ENCODE results near the gene C3orf22.

Gene C3orf22

DNA sequence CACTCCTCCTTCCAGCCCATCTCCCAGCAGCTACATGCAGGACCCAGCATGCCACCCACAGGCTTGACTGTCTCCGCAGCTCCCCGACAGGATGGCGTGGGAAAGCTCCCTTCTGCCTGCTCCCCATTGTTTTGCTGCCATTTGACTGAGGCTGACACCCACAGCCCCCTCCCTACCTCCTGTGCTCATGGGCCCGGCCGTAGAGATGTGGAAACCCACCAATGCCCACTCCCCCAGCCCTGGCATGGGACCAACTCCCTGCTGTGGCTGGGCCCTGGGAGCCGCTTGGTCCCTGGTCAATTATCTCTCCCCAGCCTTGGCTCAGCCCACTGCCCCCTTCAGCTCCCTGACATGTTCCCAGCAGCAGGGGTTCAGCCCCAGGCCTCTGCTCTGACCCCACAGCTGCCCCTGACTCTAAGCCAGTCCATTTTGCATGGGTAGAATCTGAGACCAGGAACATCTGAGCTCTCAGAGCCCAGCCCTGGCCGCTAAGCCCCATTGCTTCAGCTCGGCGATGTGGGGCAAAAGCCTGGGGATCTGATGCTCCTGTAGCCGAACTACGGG, 8.2 kb downstream of the C3orf22 start:
- Histone ChIP-seq H3K27me3 (ENCODE audit: control insufficient read depth in 1 of 2, insufficient read depth in 2 of 2, low read length in 2 of 2) (peaks cover 0 to 3% of the 10 kb centered on the region in 2 donors), H3K4me3 (ENCODE audit: low read depth in 1 of 2, low read length in 2 of 2) (no peak overlapping the region), H3K36me3 (ENCODE audit: control insufficient read depth in 1 of 2, insufficient read depth in 2 of 2, low read length in 2 of 2) (no peaks in the 10 kb centered on the region), H3K4me1 (ENCODE audit: control insufficient read depth in 1 of 2, insufficient read depth in 2 of 2, low read length in 2 of 2) (no peaks in the 10 kb centered on the region), H3K9me3 (ENCODE audit: control insufficient read depth in 1 of 2, low read length in 2 of 2) (no peaks in the 10 kb centered on the region), H3K9ac (ENCODE audit: low read depth in 1 of 2, low read length in 2 of 2) (no peak overlapping the region), H3K27ac (ENCODE audit: low read depth, low read length) (no peak overlapping the region)

DNA sequence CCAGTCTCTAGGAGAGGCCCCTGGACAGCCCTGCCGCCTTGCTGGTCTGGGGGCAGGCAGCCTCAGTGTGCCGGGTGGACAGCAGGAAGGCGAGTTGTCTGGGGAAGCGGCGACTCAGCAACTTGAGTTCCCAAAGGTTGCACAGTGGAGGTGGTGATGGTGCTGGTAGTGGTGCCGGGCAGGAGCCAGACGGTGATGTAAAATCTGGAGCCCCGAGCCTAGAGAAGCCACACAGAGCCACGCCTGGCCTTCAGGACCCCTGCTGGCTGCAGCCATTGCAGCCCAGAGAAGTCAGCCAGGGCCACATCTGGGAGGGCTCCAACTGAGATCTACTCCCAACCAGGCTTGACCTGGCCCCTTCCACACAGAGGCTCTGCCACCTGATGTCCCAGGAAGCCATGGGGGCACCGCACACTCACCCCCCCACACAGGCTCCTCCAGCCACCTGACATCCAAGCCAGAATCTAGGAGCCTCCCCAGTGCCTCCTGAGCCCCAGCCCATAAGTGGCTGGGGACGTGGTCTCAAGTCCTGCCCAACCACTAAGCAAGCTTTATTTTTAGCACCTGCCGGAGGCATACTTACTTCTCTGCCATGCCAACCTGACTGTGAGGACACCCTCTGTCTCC, 8.8 kb downstream of the C3orf22 start:
- no peaks in the 10 kb centered on the region for H3K36me3 ChIP-seq (ENCODE audit: control insufficient read depth in 1 of 2, insufficient read depth in 2 of 2, low read length in 2 of 2)
- H3K27me3 ChIP-seq (ENCODE audit: control insufficient read depth in 1 of 2, insufficient read depth in 2 of 2, low read length in 2 of 2): peaks cover 0 to 3% of the 10 kb centered on the region in 2 donors
- no peak overlapping the region for H3K9ac ChIP-seq (ENCODE audit: low read depth in 1 of 2, low read length in 2 of 2)
- H3K27ac ChIP-seq (ENCODE audit: low read depth, low read length): no peak overlapping the region
- H3K4me3 ChIP-seq (ENCODE audit: low read depth in 1 of 2, low read length in 2 of 2): no peak overlapping the region
- no peaks in the 10 kb centered on the region for H3K9me3 ChIP-seq (ENCODE audit: control insufficient read depth in 1 of 2, low read length in 2 of 2)
- no peaks in the 10 kb centered on the region for H3K4me1 ChIP-seq (ENCODE audit: control insufficient read depth in 1 of 2, insufficient read depth in 2 of 2, low read length in 2 of 2)

DNA sequence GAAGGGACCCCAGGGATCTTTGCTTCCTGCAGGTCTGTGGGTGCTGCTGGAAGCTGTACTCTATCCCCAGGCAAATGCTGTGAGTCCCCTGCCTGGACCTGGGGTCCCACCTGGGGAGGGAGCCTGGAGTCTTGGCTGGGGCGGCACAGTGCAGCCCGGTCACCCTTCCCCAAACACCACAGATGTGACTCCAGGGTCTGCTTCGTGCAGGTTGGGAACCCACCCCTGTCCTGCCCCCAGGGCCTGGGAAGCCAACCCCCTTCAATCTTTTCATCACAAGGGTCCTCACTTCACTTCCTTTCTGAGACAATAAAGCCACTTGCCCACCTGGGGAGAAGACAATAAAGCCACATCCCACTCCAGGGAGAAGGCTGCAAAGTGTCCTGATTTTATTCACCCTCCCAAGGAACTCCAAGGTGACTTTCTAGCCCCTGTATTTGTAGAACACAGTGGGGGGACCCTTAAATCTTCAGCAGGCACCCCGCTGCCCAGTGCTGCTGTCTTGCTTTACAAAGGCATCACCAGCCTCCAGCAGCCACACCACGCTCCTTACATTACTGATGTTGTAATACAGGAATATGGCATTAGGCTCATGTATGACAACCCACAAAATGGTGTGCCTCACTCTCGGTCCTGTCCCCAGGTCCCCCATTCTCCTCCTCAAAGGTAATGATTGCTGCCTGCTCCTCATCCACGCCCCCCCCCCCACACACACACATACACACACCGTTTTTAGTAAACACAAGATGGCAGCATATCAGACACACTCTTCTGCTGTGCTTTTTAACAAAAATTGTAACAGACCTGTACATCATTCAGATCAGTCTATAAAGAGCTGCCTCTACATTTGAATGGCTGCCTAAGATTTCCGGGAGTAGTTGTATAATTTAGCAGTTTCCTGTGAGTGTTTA, 9.9 kb downstream of the C3orf22 start:
- no peak overlapping the region for H3K27ac ChIP-seq (ENCODE audit: low read depth, low read length)
- H3K4me3 ChIP-seq (ENCODE audit: low read depth in 1 of 2, low read length in 2 of 2): no peak overlapping the region
- H3K4me1 ChIP-seq (ENCODE audit: control insufficient read depth in 1 of 2, insufficient read depth in 2 of 2, low read length in 2 of 2): no peaks in the 10 kb centered on the region
- H3K36me3 ChIP-seq (ENCODE audit: control insufficient read depth in 1 of 2, insufficient read depth in 2 of 2, low read length in 2 of 2): no peaks in the 10 kb centered on the region
- H3K27me3 ChIP-seq (ENCODE audit: control insufficient read depth in 1 of 2, insufficient read depth in 2 of 2, low read length in 2 of 2): peaks cover 0 to 3% of the 10 kb centered on the region in 2 donors
- no peaks in the 10 kb centered on the region for H3K9me3 ChIP-seq (ENCODE audit: control insufficient read depth in 1 of 2, low read length in 2 of 2)
- no peak overlapping the region for H3K9ac ChIP-seq (ENCODE audit: low read depth in 1 of 2, low read length in 2 of 2)

DNA sequence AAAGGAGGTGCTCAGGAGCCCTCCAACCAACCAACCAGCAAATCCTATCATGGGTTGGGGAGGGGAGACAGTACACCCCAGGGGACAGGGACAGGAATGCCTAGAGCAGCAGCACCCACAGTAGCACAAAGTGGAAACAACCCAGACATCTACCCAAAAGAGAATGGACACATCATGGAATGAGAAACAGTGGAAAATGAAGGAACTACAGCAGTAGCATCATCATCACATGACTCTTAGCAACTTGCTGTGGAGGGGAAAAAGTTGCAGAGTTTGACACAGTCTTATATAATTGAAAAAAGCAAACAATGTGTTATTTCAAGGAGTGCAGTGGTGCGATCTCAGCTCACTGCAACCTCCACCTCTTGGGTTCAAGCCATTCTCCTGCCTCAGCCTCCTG, 11.0 kb downstream of the C3orf22 start:
- no peaks in the 10 kb centered on the region for H3K4me1 ChIP-seq (ENCODE audit: control insufficient read depth in 1 of 2, insufficient read depth in 2 of 2, low read length in 2 of 2)
- no peak overlapping the region for H3K27ac ChIP-seq (ENCODE audit: low read depth, low read length)
- H3K36me3 ChIP-seq (ENCODE audit: control insufficient read depth in 1 of 2, insufficient read depth in 2 of 2, low read length in 2 of 2): no peaks in the 10 kb centered on the region
- H3K27me3 ChIP-seq (ENCODE audit: control insufficient read depth in 1 of 2, insufficient read depth in 2 of 2, low read length in 2 of 2): peaks cover 0 to 3% of the 10 kb centered on the region in 2 donors
- H3K9ac ChIP-seq (ENCODE audit: low read depth in 1 of 2, low read length in 2 of 2): no peak overlapping the region
- no peak overlapping the region for H3K4me3 ChIP-seq (ENCODE audit: low read depth in 1 of 2, low read length in 2 of 2)
- no peaks in the 10 kb centered on the region for H3K9me3 ChIP-seq (ENCODE audit: control insufficient read depth in 1 of 2, low read length in 2 of 2)

DNA sequence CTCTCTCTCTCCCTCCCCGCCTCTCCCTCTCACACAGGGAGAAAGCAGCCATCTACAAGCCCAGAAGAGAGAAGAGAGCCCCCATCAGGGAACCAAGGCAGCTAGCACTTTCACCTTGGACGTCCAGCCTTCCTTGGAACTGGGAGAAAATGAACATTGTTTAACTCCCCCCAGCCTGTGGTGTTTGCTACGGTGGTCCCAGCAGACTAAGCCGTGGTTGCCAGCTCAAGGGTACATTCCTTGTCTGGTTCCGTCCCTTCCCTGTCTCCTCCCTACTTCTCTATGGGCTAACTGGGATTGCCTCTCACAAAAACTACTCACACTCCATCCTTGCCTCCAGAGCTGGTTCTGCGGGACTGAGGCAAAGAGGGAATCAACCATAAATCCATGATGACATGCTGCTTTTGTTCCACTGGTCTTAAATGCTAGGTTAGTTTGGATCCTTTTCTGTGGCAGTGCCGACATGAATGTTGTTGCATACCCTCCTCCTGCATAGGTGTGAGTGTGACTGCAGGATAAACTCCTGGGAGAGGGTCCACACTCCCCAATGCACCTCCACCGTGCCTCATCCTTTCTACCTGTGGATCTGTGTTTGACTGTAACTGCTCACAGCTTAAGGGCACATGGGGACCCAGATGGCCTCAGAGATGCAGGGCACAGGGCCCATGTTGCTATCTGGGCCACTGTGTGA, 12.0 kb downstream of the C3orf22 start:
- H3K36me3 ChIP-seq (ENCODE audit: control insufficient read depth in 1 of 2, insufficient read depth in 2 of 2, low read length in 2 of 2): no peaks in the 10 kb centered on the region
- no peak overlapping the region for H3K27ac ChIP-seq (ENCODE audit: low read depth, low read length)
- H3K4me3 ChIP-seq (ENCODE audit: low read depth in 1 of 2, low read length in 2 of 2): no peak overlapping the region
- no peaks in the 10 kb centered on the region for H3K4me1 ChIP-seq (ENCODE audit: control insufficient read depth in 1 of 2, insufficient read depth in 2 of 2, low read length in 2 of 2)
- no peaks in the 10 kb centered on the region for H3K9me3 ChIP-seq (ENCODE audit: control insufficient read depth in 1 of 2, low read length in 2 of 2)
- peaks cover 0 to 3% of the 10 kb centered on the region in 2 donors for H3K27me3 ChIP-seq (ENCODE audit: control insufficient read depth in 1 of 2, insufficient read depth in 2 of 2, low read length in 2 of 2)
- no peak overlapping the region for H3K9ac ChIP-seq (ENCODE audit: low read depth in 1 of 2, low read length in 2 of 2)

DNA sequence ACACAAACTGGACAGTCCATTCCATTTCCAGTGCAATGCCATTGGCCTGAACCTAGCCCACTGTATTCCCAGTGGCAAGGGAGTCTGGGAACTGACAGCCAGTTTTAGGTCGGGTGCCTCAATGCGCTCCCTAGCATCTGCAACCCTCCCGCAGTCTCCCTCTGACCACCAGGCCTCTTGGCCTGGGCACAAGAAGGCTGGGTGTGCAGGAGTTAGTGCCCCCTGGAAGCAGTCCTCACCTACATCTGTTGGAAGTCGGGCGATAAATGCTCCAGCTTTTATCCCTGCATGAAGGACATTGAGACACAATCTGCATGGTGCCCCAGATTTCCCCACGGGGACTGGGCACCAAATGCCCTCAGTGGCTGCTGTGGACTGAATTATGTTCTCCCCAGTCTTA, 12.7 kb downstream of the C3orf22 start:
- no peaks in the 10 kb centered on the region for H3K4me1 ChIP-seq (ENCODE audit: control insufficient read depth in 1 of 2, insufficient read depth in 2 of 2, low read length in 2 of 2)

DNA sequence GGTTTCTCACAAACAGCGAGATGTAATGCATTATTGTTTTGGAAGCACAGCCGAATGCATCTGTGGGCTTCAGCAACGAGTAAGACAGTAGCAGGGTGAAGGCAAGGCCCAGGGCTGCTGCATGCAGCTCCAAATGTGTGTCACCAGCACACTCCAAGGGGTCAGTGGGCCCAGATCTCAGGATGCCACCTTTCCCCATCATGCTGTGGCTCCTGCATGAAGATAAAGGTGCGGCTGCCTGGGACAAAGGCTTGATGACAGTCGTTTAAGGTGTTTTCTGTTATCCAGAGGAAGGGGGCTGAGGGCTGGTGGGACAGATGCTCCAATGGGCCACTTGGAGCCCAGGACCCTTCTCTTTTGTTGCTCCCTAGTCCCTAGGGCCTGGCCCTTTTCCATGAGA, 13.2 kb downstream of the C3orf22 start:
- no peak overlapping the region for H3K27ac ChIP-seq (ENCODE audit: low read depth, low read length)
- H3K36me3 ChIP-seq (ENCODE audit: control insufficient read depth in 1 of 2, insufficient read depth in 2 of 2, low read length in 2 of 2): no peaks in the 10 kb centered on the region
- H3K9ac ChIP-seq (ENCODE audit: low read depth in 1 of 2, low read length in 2 of 2): no peak overlapping the region
- no peaks in the 10 kb centered on the region for H3K9me3 ChIP-seq (ENCODE audit: control insufficient read depth in 1 of 2, low read length in 2 of 2)
- H3K4me3 ChIP-seq (ENCODE audit: low read depth in 1 of 2, low read length in 2 of 2): no peak overlapping the region
- peaks cover 0 to 3% of the 10 kb centered on the region in 2 donors for H3K27me3 ChIP-seq (ENCODE audit: control insufficient read depth in 1 of 2, insufficient read depth in 2 of 2, low read length in 2 of 2)
- H3K4me1 ChIP-seq (ENCODE audit: control insufficient read depth in 1 of 2, insufficient read depth in 2 of 2, low read length in 2 of 2): no peaks in the 10 kb centered on the region

More for the DNA sequence above, 12.7 kb downstream of the C3orf22 start:
- H3K27me3 ChIP-seq (ENCODE audit: control insufficient read depth in 1 of 2, insufficient read depth in 2 of 2, low read length in 2 of 2): peaks cover 0 to 3% of the 10 kb centered on the region in 2 donors
- H3K4me3 ChIP-seq (ENCODE audit: low read depth in 1 of 2, low read length in 2 of 2): no peak overlapping the region
- no peak overlapping the region for H3K9ac ChIP-seq (ENCODE audit: low read depth in 1 of 2, low read length in 2 of 2)
- no peak overlapping the region for H3K27ac ChIP-seq (ENCODE audit: low read depth, low read length)
- no peaks in the 10 kb centered on the region for H3K36me3 ChIP-seq (ENCODE audit: control insufficient read depth in 1 of 2, insufficient read depth in 2 of 2, low read length in 2 of 2)
- H3K9me3 ChIP-seq (ENCODE audit: control insufficient read depth in 1 of 2, low read length in 2 of 2): no peaks in the 10 kb centered on the region

DNA sequence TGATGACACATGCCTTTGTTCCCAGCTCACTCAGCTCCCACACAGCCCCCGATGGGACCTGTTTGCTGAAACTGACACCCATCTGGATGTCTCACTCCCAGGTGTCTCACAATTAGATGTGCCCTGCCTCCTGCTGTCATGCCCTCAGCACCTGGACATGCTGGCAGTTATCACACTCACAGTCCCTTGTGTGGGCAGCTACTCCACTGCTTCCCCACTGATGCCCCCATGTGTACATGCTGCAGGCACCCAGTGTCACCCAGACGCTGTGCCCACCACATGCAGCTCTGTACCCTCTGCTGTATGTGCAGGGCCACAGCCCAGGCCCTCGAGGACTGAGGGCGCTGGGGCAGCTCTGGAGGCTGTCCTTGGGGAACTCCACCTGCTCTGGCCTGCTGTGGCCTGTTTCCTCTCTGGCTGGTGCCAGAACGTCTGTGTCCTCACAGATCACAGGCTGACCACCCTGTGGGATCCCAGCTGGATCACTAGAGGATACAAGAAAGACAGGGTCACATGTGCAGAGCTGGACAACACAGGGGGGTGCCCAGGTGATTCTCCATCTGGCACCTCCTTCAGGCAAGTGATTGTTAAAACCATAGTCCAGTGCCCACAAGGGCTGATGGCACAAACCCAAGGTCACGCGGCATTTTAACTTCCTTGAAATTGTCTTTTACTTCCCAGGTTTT, 14.0 kb downstream of the C3orf22 start:
- Histone ChIP-seq H3K4me1 (ENCODE audit: control insufficient read depth in 1 of 2, insufficient read depth in 2 of 2, low read length in 2 of 2) (no peaks in the 10 kb centered on the region), H3K9ac (ENCODE audit: low read depth in 1 of 2, low read length in 2 of 2) (no peak overlapping the region), H3K36me3 (ENCODE audit: control insufficient read depth in 1 of 2, insufficient read depth in 2 of 2, low read length in 2 of 2) (no peaks in the 10 kb centered on the region), H3K27ac (ENCODE audit: low read depth, low read length) (no peak overlapping the region), H3K4me3 (ENCODE audit: low read depth in 1 of 2, low read length in 2 of 2) (no peak overlapping the region), H3K9me3 (ENCODE audit: control insufficient read depth in 1 of 2, low read length in 2 of 2) (no peaks in the 10 kb centered on the region), H3K27me3 (ENCODE audit: control insufficient read depth in 1 of 2, insufficient read depth in 2 of 2, low read length in 2 of 2) (peaks cover 0 to 3% of the 10 kb centered on the region in 2 donors)

DNA sequence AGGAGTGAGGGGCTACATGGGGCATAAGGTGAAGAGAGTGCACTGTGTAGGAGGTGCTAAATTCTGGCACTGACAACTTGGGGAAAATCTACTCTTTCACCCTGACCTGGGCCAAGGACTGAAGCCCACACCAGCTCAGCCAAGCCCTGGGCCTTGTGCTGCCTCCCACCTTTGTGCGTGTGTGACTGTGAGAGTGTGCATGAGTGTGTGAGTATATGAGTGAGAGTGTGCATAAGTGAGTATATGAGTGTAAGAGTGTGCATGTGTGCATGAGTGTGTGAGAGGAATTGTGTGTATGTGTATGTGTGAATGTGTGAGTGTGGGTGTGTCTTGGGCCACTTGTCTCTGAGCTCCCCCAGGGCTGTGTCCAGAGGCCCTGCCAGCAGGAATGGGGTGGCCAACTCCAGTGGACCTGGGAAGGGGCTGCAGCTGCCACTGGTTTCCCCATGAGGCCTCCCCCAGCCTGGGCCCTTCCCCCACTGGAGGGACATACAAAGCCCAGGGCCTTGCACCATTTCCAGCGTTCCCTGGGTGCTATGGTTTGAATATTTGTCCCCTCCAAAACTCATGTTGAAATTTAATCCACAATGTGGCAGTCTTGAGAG, 15.2 kb downstream of the C3orf22 start:
- Histone ChIP-seq H3K36me3 (ENCODE audit: control insufficient read depth in 1 of 2, insufficient read depth in 2 of 2, low read length in 2 of 2) (no peaks in the 10 kb centered on the region), H3K9me3 (ENCODE audit: control insufficient read depth in 1 of 2, low read length in 2 of 2) (no peaks in the 10 kb centered on the region), H3K4me1 (ENCODE audit: control insufficient read depth in 1 of 2, insufficient read depth in 2 of 2, low read length in 2 of 2) (no peaks in the 10 kb centered on the region), H3K9ac (ENCODE audit: low read depth in 1 of 2, low read length in 2 of 2) (no peak overlapping the region), H3K4me3 (ENCODE audit: low read depth in 1 of 2, low read length in 2 of 2) (no peak overlapping the region), H3K27ac (ENCODE audit: low read depth, low read length) (no peak overlapping the region), H3K27me3 (ENCODE audit: control insufficient read depth in 1 of 2, insufficient read depth in 2 of 2, low read length in 2 of 2) (peaks cover 0 to 3% of the 10 kb centered on the region in 2 donors)
